CD4-positive, alpha-beta T cell treated with Interleukin-15 for 1 hour (primary cell): ENCODE measurements around the gene AKIP1.

Source experiments
- DNase-seq: peaks from one replicate; pipeline ENCODE4 v3.0.0-alpha.2; 2020

The AKIP1 gene

DNA sequence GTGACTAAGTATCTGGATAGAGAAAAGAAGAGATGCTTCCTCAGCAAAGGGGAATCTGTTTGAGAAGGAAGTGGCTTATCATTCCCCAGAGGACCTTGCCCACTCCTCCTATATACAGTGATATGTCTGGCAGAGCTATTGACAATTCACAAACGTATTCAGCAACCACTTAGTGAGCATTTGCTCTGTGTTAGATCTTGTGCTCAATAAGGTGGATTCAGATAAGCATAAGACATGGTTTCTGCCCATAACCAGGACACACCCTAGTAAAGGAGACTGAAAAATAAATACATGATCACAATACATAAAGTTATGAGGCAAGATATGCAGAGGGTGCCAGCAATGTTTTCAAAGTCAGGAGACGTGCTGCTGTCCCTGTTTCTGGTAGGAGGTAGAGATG lies 51.9 kb downstream of the AKIP1 start:
- no peak for DNase-seq

- DNase-seq: peak; percentile 79
These were observed 52.8 kb downstream of the AKIP1 start for GRCh38 chr11:8963569-8964323.

DNA sequence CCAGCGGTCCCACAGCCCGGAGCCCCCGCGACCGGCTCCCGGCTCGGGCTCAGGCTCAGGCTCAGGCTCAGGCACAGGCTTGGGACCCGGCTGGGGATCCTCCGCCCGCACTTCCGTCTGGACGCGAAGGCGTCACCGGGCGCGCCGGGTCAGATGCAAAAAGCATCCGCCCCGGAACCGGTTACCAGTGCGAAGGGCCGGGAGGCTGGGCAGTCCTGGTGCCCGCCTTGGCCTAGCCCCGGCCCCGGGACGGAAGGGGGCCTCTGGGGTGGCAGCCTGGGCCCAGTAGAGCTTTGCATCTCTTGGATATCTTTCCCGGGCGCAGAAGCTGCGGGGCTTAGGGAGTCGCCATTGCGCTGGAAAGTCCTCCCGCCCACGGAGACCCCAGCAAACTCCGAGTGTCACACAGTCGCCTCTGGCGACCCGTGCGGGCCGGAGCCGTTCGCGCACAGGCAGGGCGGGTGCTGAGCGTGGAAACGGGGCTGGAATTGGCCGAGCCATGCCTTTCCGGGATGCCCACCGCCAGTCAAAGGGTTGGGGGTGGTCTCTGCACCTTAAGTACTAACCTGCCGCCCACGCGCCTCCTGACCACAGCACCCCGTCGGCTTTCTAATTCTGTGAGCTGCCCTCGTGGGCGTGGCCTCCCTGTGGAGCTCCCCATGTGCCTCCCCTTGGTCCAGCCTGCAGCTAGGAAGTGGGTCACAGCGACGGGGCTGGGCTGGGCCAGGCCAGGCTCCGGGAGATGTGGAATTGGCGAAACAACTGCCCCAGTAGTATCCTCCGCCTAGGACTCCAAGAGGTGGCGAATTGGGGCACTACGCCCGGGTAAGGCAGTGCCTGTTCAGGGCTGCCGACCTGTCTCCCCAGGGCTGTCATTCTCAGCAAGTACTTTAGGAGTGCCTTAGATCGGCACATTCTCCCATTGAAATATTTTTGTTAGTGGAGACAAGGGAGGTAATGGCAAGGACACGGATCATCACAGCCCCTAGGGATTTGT lies 53.6 kb downstream of the AKIP1 start, which contains the start of gene TMEM9B:
Gene TMEM9B (minus strand): TSS at position 119 of the 997 bp plus-strand sequence. CDS start 129 bp downstream, outside the sequence.
- peak; percentile 79 for DNase-seq

GRCh38 chr11:8967184-8967583 lies 56.2 kb downstream of the AKIP1 start:
- DNase-seq: no peak
